Keratinocyte (primary cell): ENCODE results near the gene NAB1. TPM values are rescaled to one million over a fixed set of nuclear protein-coding genes. Genes with fewer than 3 reads are reported as not detected.
A peak's percentile ranks its signal among the peaks of the same experiment; 100 is the strongest.

Experiments
- DNase-seq: peaks from one replicate; pipeline ENCODE4 v3.0.0-alpha.2; 2011; ENCODE audit warnings: low read depth, missing footprints, low spot score
- FAIRE-seq: peaks from 2 replicates; lab custom pipeline; 2011; peaks lifted over from hg19 to GRCh38; lab: Jason Lieb, UNC
- H2AFZ ChIP-seq: 2 replicates; pipeline ENCODE4 v1.6.0; 2012; ENCODE audit warnings: low read length, control low read depth, inconsistent platforms; ENCODE audit not compliant: control insufficient read depth
- H3K27ac ChIP-seq: 2 replicates; pipeline ENCODE4 v1.5.1; 2011; ENCODE audit warnings: low read length; ENCODE audit not compliant: control insufficient read depth, insufficient read depth
- H3K27me3 ChIP-seq: 3 replicates; pipeline ENCODE4 v1.6.0; 2011; ENCODE audit warnings: low read length; ENCODE audit not compliant: control insufficient read depth, insufficient read depth; ENCODE audit errors: extremely low read depth
- H3K36me3 ChIP-seq, 2 experiments: 2 replicates in 1 of 2; 3 replicates in 1 of 2; pipeline ENCODE4 v1.5.1; 2011; ENCODE audit warnings: low read length in 2 of 2, mild to moderate bottlenecking in 1 of 2; ENCODE audit not compliant: control insufficient read depth in 2 of 2, insufficient read depth in 2 of 2; ENCODE audit errors: extremely low read depth in 1 of 2
- H3K4me1 ChIP-seq: 3 replicates; pipeline ENCODE4 v1.5.1; 2011; ENCODE audit warnings: low read length; ENCODE audit not compliant: control insufficient read depth, insufficient read depth; ENCODE audit errors: extremely low read depth
- H3K4me2 ChIP-seq: 3 replicates; pipeline ENCODE4 v1.6.0; 2011; ENCODE audit warnings: low read depth, low read length; ENCODE audit not compliant: control insufficient read depth, insufficient read depth; ENCODE audit errors: extremely low read depth
- H3K4me3 ChIP-seq, 3 experiments: fragments of 200-600 bp in 1 of 3; sonication (generic) in 1 of 3; 2 replicates in 2 of 3; 3 replicates in 1 of 3; pipeline ENCODE4 v1.5.1; 2011 to 2016; ENCODE audit warnings: low read length in 3 of 3, mild to moderate bottlenecking in 3 of 3, control low read depth in 2 of 3, inconsistent platforms in 1 of 3, low read depth in 1 of 3, mixed read lengths in 1 of 3, mixed run types in 1 of 3, moderate library complexity in 1 of 3; ENCODE audit not compliant: control insufficient read depth in 2 of 3, insufficient read depth in 2 of 3; ENCODE audit errors: extremely low read depth in 1 of 3
- H3K79me2 ChIP-seq: 2 replicates; pipeline ENCODE4 v1.6.0; 2012; ENCODE audit warnings: low read length; ENCODE audit not compliant: control insufficient read depth, insufficient read depth
- H3K9ac ChIP-seq: 3 replicates; pipeline ENCODE4 v1.6.0; 2011; ENCODE audit warnings: low read length; ENCODE audit not compliant: control insufficient read depth, insufficient read depth; ENCODE audit errors: extremely low read depth
- H3K9me1 ChIP-seq: 3 replicates; pipeline ENCODE4 v1.6.0; 2011; ENCODE audit warnings: low read length; ENCODE audit not compliant: control insufficient read depth, insufficient read depth; ENCODE audit errors: extremely low read depth
- H3K9me3 ChIP-seq: 2 replicates; pipeline ENCODE4 v1.5.1; 2012; ENCODE audit warnings: low read depth, low read length; ENCODE audit not compliant: control insufficient read depth
- H4K20me1 ChIP-seq: 3 replicates; pipeline ENCODE4 v1.6.0; 2011; ENCODE audit warnings: low read length; ENCODE audit not compliant: control insufficient read depth, insufficient read depth; ENCODE audit errors: extremely low read depth
- EZH2 ChIP-seq: IDR thresholded peaks from one replicate; pipeline ENCODE4 v1.6.1; 2012; ENCODE audit warnings: inconsistent platforms, mild to moderate bottlenecking, low read length, moderate library complexity
- dilution Hi-C: fragments of 300-500 bp; cut with MboI; formaldehyde crosslinking; loops from one replicate; pipeline ENCODE4 v1.7.0; 2020; ENCODE audit warnings: low sequenced_read_pairs; ENCODE audit not compliant: extremely low pct_ligation_motif_present
- polyA minus RNA-seq, 3 experiments: library from RNA; depleted of rRNA, polyadenylated mRNA; stranded (reverse); fragments of >200 nt; gene quantifications; 1 replicate in 1 of 3; 2 replicates in 1 of 3; 3 replicates in 1 of 3; pipeline ENCODE4 v1.2.3, GENCODE V29; 2011
- polyA plus RNA-seq, 5 experiments: library from polyadenylated mRNA; depleted of rRNA in 3 of 5; stranded (reverse) in 3 of 5; stranded (forward) in 1 of 5; unstranded in 1 of 5; fragments of >200 nt; gene quantifications; 1 replicate in 1 of 5; 2 replicates in 3 of 5; 3 replicates in 1 of 5; pipeline versions ENCODE4 v1.2.1 to v1.2.3, GENCODE V29; 2011 to 2012; ENCODE audit warnings: missing spikeins in 2 of 5, low read depth in 1 of 5, low replicate concordance in 1 of 5
- TF ChIP-seq, protein P1 (sequence below), 3 experiments: IDR thresholded peaks in 1 of 3; conservative IDR thresholded peaks in 1 of 3; optimal IDR thresholded peaks in 1 of 3; 2 replicates in 2 of 3; 3 replicates in 1 of 3; pipeline versions ENCODE3 to v1.5.1; 2011; ENCODE audit warnings: low read length in 3 of 3, mild to moderate bottlenecking in 3 of 3, moderate library complexity in 2 of 3, control low read depth in 1 of 3, inconsistent platforms in 1 of 3; ENCODE audit not compliant: insufficient read depth in 2 of 3; ENCODE audit errors: extremely low read depth in 1 of 3

NAB1 gene, protein sequence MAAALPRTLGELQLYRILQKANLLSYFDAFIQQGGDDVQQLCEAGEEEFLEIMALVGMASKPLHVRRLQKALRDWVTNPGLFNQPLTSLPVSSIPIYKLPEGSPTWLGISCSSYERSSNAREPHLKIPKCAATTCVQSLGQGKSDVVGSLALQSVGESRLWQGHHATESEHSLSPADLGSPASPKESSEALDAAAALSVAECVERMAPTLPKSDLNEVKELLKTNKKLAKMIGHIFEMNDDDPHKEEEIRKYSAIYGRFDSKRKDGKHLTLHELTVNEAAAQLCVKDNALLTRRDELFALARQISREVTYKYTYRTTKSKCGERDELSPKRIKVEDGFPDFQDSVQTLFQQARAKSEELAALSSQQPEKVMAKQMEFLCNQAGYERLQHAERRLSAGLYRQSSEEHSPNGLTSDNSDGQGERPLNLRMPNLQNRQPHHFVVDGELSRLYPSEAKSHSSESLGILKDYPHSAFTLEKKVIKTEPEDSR
- 10.7 to 24.3 TPM (median 21.6 TPM) in 3 replicates for polyA plus RNA-seq
- polyA plus RNA-seq (2011; ENCODE audit: low read depth) = 21.8 TPM
- 11.1 and 17.6 TPM in 2 replicates for polyA plus RNA-seq (2011; cell fraction: cytosol; rRNA removed)
- polyA plus RNA-seq (2011; cell fraction: nucleus; rRNA removed) = 24.7 and 34.3 TPM in 2 replicates
- 11.5 and 14.0 TPM in 2 replicates for polyA plus RNA-seq (2012; ENCODE audit: low replicate concordance)
- 13.7 to 31.7 TPM (median 30.7 TPM) in 3 replicates for polyA minus RNA-seq
- polyA minus RNA-seq (2011; cell fraction: cytosol; rRNA and poly(A)+ RNA removed) = 21.3 TPM
- polyA minus RNA-seq (2011; cell fraction: nucleus; rRNA and poly(A)+ RNA removed) = 11.8 and 28.2 TPM in 2 replicates

DNA sequence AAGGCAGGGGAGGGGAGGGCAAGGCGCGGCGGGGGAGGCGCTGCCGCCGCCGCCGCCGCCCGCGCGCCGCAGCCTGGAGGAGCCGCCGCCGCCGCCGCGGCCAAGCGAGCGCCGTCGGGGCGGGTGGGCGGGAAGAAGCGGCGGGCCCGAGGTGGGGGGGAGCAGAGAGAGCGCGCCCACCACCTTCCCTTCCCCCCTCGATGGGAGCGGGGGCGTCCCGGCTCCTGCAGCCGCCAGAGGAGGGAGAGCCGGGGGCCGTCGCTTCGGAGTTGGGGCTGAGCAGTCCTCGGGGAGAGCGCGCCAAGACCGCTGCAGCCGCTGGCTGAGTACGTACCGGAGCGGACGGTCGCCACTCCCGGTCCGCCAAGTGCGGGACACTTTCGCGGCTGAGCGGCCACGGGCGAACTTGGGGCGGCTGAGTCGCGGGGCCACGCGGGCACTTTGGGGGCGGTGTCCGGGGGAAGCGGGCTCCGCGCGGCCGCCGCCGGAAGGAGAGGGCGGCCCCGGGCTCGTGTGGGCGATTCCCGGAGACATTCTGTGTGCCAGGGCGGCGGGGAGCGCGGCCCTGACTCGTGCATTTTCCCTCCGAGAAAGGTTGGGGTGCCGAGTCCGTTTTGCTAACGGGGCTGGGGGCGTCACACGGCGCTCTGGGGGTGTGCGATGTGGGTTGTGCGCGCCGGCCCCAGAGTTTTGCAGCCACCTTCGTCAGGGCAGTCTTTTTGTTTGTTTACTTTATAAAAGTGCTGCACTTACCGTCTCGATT is at the start of gene NAB1:
TSS of gene NAB1 (plus strand) at position 49 of the 763 bp plus-strand sequence. CDS start 10,094 bp downstream, outside the sequence.
- peaks cover under 1% of the 10 kb centered on the region for H4K20me1 ChIP-seq
- H3K27ac ChIP-seq = peak within 1 kb of the TSS; percentile 85
- peaks cover 46% of the 10 kb centered on the region for H3K79me2 ChIP-seq
- peak within 1 kb of the TSS; percentile 89 for H3K9ac ChIP-seq
- H3K4me1 ChIP-seq = peaks cover 41% of the 10 kb centered on the region
- no peaks in the 10 kb centered on the region for H3K27me3 ChIP-seq
- dilution Hi-C loops = no loop called here
- H3K9me1 ChIP-seq = no peaks in the 10 kb centered on the region
- peak within 1 kb of the TSS; percentile 80 for H2AFZ ChIP-seq
- H3K4me3 ChIP-seq = peak within 1 kb of the TSS; percentile 92 to 98 (median 94)
- peak within 1 kb of the TSS; percentile 98 for H3K4me2 ChIP-seq
- no peaks in the 10 kb centered on the region for H3K9me3 ChIP-seq
- FAIRE-seq (no peak), DNase-seq (no peak)
- H3K36me3 ChIP-seq = no peaks in the 10 kb centered on the region
- TF ChIP-seq, protein P1, sequence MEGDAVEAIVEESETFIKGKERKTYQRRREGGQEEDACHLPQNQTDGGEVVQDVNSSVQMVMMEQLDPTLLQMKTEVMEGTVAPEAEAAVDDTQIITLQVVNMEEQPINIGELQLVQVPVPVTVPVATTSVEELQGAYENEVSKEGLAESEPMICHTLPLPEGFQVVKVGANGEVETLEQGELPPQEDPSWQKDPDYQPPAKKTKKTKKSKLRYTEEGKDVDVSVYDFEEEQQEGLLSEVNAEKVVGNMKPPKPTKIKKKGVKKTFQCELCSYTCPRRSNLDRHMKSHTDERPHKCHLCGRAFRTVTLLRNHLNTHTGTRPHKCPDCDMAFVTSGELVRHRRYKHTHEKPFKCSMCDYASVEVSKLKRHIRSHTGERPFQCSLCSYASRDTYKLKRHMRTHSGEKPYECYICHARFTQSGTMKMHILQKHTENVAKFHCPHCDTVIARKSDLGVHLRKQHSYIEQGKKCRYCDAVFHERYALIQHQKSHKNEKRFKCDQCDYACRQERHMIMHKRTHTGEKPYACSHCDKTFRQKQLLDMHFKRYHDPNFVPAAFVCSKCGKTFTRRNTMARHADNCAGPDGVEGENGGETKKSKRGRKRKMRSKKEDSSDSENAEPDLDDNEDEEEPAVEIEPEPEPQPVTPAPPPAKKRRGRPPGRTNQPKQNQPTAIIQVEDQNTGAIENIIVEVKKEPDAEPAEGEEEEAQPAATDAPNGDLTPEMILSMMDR (optimal IDR thresholded peaks at IDR 0.05 in 1 of 3, IDR thresholded peaks at IDR 0.05 in 1 of 3, conservative IDR thresholded peaks at IDR 0.05 in 1 of 3; ENCODE audit: extremely low read depth in 1 of 3, insufficient read depth in 2 of 3, low read length in 3 of 3) = no peak
- no peak for TF ChIP-seq EZH2

DNA sequence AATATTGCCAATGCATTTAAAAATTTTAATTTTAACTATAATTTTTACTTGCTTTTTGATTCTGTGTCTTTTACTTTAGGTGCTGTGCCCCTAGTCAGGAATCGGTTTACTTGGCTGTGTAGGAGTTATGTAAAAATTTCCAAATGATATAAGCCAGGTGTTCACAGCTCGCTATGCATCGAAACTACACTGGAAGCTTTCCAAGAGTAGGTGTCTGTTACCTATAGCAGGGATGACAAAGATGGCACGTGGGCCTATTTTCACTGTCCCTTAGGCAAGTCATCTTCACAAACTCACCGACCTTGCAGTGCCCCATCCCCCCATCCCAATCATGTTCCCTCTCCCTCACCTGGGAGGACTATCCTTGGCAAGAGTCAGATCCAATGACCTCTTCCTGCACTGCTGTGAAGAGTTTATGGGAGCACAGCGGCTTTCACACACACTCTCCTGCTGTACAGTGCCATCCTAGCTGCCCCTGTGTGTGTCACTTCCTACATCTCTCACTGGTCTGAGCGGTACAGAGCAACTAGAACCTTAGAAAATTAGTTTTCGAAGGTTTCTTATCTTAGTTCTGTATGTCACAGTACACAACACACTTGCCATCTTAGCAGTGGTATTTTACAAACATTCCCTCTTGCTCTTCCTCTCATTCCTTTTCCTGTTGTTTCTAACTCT is 49.2 kb upstream of the NAB1 start:
- H3K9me1 ChIP-seq = no peaks in the 10 kb centered on the region
- peak; percentile 13 for FAIRE-seq

More for the DNA sequence above, 49.2 kb upstream of the NAB1 start:
- no peaks in the 10 kb centered on the region for H4K20me1 ChIP-seq
- H3K9ac ChIP-seq = no peak overlapping the region
- no peak overlapping the region for H3K4me3 ChIP-seq
- H3K27me3 ChIP-seq = no peaks in the 10 kb centered on the region
- TF ChIP-seq, protein P1 (optimal IDR thresholded peaks at IDR 0.05 in 1 of 3, IDR thresholded peaks at IDR 0.05 in 1 of 3, conservative IDR thresholded peaks at IDR 0.05 in 1 of 3; ENCODE audit: extremely low read depth in 1 of 3, insufficient read depth in 2 of 3, low read length in 3 of 3) = no peak
- TF ChIP-seq EZH2 = no peak
- H3K36me3 ChIP-seq = no peaks in the 10 kb centered on the region
- H3K9me3 ChIP-seq = no peaks in the 10 kb centered on the region
- no peak overlapping the region for H3K27ac ChIP-seq
- no peak overlapping the region for H2AFZ ChIP-seq
- no peak overlapping the region for H3K4me2 ChIP-seq
- dilution Hi-C loops = no loop called here
- DNase-seq = no peak
- peaks cover 24% of the 10 kb centered on the region for H3K4me1 ChIP-seq
- H3K79me2 ChIP-seq = no peaks in the 10 kb centered on the region
